ENCODE measurements around the gene NUDT11. TPM values are rescaled to one million over a fixed set of nuclear protein-coding genes. Genes with fewer than 3 reads are reported as not detected.

The NUDT11 gene
- total and polyA plus RNA-seq, 10 of the 15 experiments (the other 5 are each of a cell fraction or from before 2014, with no cell fraction given): 0.06 TPM; not detected in 9

GRCh38 chrX:51463322-51463721 lies 33.1 kb downstream of the NUDT11 start:
- intact Hi-C loops (cut with micrococcal nuclease; ENCODE audit: unreplicated experiment): loop anchor here (5.0 kb wide), 1 partner anchor 316 kb away; no protein-coding TSS in a partner anchor
- DNase-seq (ENCODE audit: low read depth, low spot score) (no peak), ATAC-seq (no peak), FAIRE-seq (no peak)
- TF ChIP-seq ZBTB40 (IDR thresholded peaks at IDR 0.05; ENCODE audit: borderline replicate concordance): no peak
- no peak for TF ChIP-seq ATF2 (IDR thresholded peaks at IDR 0.05; ENCODE audit: low read length)
- TF ChIP-seq ZNF217 (IDR thresholded peaks at IDR 0.05): no peak
- TF ChIP-seq E2F4 (IDR thresholded peaks at IDR 0.05; ENCODE audit: low read depth, low read length): no peak
- no peak for TF ChIP-seq MTA3 (IDR thresholded peaks at IDR 0.05; ENCODE audit: borderline replicate concordance, low read length)
- TF ChIP-seq ETV6 (conservative IDR thresholded peaks at IDR 0.05 in 1 of 2, IDR thresholded peaks at IDR 0.05 in 1 of 2; ENCODE audit: borderline replicate concordance in 1 of 2, low read depth in 1 of 2): no peak
- in situ Hi-C loops (cut with MboI): no loop called here
- POLR2A ChIA-PET: no interaction called here
- no peaks in the 10 kb centered on the region; the same call in 2 of the 3 replicates for H3K9me3 ChIP-seq (replicated peaks; ENCODE audit: control insufficient read depth, insufficient read depth, low read length)
- SMC1A ChIA-PET (ENCODE audit: uncharacterized antibody, unreplicated experiment): no interaction called here
- no peaks in the 10 kb centered on the region for H4K20me1 ChIP-seq (ENCODE audit: control insufficient read depth, insufficient read depth)
- no peaks in the 10 kb centered on the region for H3K79me2 ChIP-seq (ENCODE audit: control insufficient read depth, insufficient read depth, low read length)
- H3K27me3 ChIP-seq (replicated peaks in 1 of 2; ENCODE audit: control insufficient read depth in 2 of 2, insufficient read depth in 2 of 2, low read length in 1 of 2): no peaks in the 10 kb centered on the region
- RAD21 ChIA-PET (ENCODE audit: unreplicated experiment): no interaction called here
- BruUV-seq (replicated peaks): no TSS peak
- H3K27ac ChIP-seq (ENCODE audit: control insufficient read depth, insufficient read depth): no peak overlapping the region
- CTCF ChIA-PET: no interaction called here
- H3K4me3 ChIP-seq: no peak overlapping the region
- no peak overlapping the region for H2AFZ ChIP-seq (ENCODE audit: control insufficient read depth, low read depth, low read length)
- H3K4me1 ChIP-seq (ENCODE audit: control insufficient read depth, insufficient read depth, low read length): no peaks in the 10 kb centered on the region
- 18% methylated on average over 4 of the region's 4 CpGs for WGBS (ENCODE audit: insufficient coverage, insufficient replicate concordance, low lambda C conversion rate, missing lambda C conversion rate)
- H3K4me2 ChIP-seq (ENCODE audit: control insufficient read depth, insufficient read depth): no peak overlapping the region
- H3K36me3 ChIP-seq (ENCODE audit: control insufficient read depth in 2 of 2, insufficient read depth in 2 of 2, low read length in 1 of 2): no peaks in the 10 kb centered on the region
- H3K9ac ChIP-seq (ENCODE audit: control insufficient read depth, insufficient read depth, low read length): no peak overlapping the region
